NCI-H748 (cell line): Measurements from ENCODE around the gene CBY1.
A peak's percentile ranks its signal among the peaks of the same experiment; 100 is the strongest.

Experiments used
- DNase-seq: peaks from one replicate; lab custom pipeline; 2025; ENCODE audit not compliant: unreplicated experiment; lab: John Stamatoyannopoulos, UW

CBY1 gene

DNA sequence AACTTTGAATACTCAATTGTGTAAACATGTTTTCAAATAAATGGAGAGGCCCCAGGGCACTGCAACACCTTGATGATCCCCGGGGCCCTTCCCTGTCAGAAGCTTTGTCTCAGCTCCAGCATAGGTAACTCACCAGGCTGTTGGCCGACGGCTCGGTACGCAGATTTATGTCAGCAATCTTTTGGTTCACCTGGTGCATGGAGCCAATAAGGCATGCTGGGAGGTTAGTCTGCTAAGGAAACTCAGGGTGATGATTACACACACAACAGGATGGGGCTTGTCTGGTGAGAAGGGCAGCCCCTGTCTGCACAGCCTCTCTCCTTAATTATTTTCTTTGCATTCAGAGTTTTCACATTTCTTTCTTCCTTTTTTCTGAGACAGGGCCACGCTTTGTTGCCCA is 11.0 kb upstream of the CBY1 start:
- DNase-seq, result no peak

DNA sequence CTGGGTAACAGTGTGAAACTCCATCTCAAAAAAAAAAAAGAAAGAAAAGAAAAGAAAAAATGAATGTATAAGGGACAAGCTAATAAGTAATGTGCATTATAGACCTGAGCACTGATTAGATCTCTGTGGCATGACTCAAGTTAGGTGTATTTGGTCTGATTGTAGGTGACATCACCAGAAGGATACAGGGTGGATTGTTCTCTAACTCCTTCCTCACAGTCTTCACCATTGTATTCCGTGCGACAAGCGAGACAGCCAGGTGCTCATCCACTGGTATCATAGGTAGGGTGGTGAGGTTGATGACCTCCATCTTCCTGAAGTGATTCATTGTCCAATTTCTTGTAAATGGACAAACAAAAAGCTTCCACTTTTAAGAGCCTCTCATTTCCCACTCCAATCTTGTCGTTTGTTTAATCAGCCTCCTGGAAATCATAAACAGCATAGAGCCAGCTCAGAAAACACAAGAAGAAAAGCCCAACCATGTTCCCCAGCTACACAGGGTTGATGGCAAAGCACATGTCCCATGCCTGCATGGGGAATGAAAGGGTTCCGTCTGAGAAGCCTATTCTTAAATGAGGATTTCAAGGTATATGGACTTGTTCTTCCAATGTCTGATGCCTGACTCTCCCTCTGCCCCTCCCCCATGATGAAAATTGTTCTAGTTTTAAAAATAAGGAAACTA is 6.5 kb upstream of the CBY1 start:
- peak; percentile 17 for DNase-seq

DNA sequence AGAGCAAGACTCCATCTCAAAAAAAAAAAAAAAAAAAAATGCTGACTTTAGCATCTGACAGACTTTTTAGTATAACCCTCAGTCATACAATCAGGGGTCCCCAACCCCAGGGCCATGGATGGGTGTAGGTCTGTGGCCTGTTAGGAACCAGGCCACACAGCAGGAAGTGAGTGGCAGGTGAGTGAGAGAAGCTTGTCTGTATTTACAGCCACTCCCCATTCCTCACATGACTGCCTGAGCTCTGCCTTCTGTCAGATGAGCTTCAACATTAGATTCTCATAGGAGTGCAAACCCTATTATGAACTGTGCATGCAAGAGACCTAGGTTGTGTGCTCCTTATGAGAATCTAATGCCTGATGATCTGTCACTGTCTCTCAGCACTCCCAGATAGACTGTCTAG is 3.6 kb upstream of the CBY1 start:
- DNase-seq, result peak; percentile 1

DNA sequence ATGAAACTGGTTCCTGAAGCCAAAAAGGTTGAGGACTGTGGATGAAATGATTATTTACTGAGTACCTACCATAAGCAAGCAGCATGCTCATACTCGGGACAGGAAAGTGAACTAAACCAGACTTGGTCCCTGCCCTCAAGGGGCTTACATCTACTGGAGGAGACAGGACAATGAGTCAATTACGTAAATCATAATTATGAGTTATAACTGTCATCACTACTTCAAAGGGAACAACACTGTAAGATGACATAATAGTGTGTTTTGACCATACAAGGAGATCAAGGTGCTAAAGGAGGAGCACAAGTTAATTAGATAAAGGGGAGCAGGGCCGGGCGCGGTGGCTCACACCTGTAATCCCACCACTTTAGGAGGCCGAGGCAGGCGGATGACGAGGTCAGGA is 2.7 kb upstream of the CBY1 start:
- no peak for DNase-seq

DNA sequence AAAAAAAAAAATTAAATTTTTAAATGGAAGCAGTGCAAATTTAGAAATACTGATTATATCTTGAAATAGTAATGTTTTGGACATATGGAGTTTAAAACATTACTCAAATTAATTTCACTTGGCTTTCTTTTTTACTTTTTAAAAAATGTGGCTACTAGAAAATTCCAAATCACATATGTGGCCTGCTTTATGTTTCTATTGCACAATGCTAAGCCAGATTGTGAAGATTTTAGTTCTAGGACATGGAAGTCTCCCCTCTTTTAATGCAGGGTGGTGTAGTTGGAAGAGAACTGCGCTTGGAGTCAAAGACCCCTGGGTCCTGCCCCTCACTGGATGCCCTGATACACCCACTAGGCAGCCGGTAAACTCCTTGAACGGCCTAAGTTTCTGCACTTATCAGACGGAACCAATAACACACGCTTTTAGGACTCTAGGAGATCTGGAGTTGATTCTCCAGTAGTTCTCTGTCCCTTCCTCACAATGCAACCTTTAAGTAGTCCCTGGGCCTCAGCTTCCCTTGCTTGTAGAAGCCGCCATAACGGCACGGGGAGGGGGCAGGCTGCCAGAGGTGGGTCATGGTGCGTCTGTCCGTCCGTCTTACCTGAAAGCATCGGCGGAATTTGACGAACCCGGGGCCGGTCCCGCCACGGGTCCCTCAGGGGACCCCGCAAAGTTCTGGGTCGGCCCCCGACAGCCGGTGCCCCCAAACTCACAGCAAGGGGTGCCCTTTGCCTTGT is 751 bp upstream of the CBY1 start:
- DNase-seq, result peak; percentile 55

DNA sequence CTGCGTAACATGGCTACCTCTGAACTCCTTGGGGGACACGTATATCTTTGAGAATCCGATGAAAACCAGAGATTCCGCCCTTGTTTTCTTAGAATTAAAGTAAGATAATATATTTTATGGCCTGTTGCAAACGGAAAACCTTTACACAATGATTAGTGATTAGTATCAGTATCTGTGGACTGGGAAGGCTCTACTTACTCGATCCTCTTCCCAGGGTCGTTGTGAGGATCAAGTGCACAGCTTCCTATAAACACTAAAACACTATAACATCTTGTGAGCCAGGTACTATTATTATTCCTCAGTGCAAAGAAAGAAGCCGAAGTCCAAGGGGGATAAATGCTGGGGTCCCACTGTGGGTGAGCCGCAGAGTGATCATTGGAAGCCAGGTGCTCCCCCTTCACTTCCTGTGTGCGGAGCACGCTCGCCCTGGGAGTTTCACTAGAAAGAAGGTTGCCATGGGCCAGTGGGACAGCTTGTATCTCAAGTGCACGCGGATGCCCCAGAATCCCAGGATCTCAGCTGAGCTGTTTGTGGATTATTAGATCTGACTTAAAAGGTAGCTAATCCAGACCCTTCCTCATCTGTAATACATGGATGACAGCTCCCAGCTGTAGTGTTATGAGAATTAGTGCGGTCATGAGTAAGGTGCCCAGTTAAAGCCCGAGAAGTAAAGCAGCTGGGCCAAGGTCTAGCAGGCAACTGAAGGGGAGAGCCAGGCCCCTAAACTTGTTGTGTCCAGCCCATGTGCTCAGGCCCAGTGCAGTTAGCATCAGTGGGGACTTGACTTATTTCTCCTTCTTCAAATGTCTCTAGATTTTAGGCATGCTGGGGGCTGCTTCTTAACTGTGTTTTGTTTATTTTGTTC is 839 bp downstream of the CBY1 start:
- DNase-seq, result peak; percentile 23

DNA sequence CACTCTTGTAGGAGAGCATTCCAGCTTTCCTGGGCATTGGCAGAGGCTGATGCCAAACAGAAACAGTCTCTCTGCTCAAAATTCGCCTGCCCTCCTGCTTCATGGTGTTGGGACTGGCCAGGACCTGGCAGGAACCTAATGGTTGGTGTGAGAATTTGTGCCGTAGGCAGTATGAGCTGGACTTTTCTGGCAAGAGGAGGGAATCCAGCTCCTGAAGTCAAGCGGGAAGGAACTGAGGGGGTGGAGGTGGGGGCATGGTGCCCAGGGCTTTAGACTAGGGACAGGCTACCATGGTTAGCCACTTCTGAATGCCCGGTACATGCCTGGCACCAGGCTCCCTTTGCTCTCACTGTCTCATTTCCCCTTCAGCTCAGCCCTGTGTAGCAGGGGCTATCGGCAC is 18.4 kb downstream of the CBY1 start:
- DNase-seq, result no peak

DNA sequence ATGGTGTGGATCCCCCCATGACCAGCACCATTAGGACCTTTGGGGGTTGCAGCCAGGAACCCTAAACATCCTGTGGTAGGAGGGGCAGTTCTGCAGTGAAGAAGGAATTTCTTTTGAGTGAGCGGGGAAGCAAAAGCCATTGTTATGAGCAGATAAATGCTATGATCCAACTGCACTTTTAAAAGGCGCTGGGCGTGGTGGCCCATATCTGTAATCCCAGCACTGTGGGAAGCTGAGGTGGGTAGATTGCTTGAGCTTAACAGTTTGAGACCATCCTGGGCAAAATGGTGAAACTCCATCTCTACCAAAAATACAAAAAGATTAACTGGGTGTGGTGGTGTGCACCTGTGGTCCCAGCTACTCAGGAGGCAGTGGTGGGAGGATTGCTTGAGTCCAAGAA is 19.4 kb downstream of the CBY1 start:
- DNase-seq, result no peak

DNA sequence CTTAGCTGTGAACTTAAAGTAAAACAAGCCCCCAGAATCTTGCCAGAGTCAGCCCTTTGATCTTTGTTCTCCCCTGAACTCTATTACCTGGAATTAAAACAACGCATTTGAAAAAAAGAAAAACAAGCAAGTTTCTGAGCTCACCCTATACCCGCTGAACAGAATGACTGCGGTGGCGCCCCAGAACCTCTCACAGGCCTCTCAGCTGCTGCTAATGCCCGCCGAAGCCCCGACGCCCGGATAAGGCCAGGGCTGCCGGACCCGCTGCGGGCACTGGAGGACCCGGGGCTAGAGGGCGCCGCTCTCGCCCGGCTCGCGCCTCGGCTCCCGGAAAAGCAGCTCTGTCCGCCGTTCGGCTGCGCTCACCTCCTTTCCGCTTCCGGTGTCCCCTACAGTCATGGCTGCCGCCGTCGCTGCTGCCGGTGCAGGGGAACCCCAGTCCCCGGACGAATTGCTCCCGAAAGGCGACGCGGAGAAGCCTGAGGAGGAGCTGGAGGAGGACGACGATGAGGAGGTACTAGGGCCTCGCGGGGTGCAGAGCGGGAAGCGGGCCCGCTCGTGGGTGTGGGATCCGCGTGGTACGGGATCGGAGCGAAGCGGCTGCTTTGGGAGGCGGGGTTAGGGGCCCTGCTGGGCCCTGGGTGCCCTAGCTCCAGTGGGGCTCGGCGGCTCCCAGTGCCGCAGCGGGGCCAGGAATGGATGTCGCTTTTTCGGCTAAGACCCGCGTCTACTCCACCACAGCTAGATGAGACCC is 25.3 kb downstream of the CBY1 start, which contains the start of gene TOMM22:
TOMM22 (plus strand) TSS at position 376 of the 754 bp plus-strand sequence; CDS start at position 398, 22 bp downstream.
- DNase-seq, result peak; percentile 84

DNA sequence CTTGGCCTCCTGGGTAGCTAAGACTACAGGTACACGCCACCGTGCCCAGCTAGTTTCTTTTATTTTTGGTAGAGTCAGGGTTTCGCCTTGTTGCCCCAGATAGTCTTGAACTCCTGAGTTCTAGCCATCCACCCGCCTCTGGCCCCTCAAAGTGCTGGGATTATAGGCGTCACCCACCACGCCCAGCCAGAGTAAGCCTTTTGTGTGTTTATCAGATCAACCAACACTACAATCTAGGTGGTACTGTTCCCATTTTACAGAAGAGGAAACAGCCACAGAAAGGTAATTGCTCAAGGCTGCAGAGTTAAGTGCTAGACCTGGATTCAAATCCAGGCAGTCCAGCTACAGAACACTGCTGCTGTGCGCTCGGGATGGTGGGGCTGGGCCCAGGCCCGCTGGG is 28.5 kb downstream of the CBY1 start:
- DNase-seq, result no peak

DNA sequence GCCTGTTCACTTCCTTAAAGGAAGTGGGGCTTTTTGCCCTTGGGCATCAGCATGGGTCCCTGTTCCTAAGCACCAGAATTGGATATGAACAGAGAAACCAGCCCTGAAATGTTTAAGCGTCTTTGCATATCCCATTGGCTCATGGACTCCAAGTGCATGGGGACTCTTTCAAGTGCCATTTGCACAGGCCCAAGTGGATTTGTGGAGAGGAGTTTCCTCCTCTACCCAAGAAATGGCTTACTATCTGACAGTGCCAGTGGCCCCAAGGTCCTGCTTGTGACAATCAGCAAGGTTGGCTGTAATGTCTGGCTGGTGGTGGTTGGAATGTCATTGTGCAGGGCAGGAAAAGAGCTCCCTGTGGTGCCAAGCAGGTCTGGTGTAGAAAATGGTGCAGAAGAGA is 29.3 kb downstream of the CBY1 start:
- no peak for DNase-seq

DNA sequence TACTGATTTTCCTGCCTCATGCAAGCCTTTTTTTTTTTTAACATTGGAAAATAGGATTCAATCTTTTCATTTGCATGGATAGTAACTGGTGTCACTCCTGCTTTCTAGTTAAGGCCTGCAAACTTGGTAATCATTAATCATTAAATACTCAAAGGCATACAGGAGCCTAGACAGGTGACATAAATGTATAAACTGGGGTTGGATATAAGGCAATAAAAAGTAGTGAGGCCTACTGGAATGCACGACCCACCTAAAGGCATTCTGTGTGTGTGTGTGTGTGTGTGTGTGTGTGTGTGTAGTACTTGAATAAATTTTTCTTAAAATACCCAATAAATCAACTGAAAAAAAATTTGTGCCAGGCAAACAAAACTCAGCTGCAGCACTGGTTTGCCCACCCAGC is 33.2 kb downstream of the CBY1 start:
- no peak for DNase-seq

DNA sequence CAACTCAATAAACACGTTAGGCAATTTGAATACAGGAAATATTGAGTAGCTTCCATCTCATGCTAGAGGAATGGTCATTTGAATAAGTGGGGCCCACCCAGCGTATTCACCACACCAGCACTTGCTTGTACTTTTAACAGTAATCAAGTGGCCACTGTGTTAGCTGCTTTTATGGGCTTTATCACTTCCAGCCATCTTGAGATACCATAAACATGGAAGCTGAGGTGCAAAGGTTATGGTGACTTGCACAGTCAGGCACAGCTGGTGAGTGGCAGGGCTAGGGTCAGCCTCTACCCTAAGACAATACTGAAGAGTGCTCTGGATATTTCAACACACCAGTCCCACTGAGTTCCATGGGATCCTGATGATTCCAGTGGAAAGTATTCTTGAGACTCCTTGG is 37.6 kb downstream of the CBY1 start:
- no peak for DNase-seq

DNA sequence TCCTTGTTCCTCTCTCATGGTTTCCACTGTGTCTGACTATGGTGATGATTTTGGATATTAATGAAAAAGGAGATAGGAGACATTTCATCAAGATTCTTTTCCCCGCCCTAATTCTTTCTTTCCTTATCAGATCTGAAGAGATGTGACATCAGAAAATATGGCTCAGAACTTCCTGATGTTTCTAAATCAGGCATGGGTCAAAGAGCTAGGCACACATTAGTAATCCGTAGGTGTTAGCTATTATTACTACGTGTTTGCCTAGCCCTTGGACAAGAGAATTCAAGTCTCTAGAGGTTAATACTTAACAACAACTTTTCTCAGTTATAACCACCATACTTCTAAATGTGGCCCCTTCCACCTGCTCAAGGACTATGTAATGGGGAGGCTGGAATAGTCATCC is 38.5 kb downstream of the CBY1 start:
- DNase-seq, result no peak

DNA sequence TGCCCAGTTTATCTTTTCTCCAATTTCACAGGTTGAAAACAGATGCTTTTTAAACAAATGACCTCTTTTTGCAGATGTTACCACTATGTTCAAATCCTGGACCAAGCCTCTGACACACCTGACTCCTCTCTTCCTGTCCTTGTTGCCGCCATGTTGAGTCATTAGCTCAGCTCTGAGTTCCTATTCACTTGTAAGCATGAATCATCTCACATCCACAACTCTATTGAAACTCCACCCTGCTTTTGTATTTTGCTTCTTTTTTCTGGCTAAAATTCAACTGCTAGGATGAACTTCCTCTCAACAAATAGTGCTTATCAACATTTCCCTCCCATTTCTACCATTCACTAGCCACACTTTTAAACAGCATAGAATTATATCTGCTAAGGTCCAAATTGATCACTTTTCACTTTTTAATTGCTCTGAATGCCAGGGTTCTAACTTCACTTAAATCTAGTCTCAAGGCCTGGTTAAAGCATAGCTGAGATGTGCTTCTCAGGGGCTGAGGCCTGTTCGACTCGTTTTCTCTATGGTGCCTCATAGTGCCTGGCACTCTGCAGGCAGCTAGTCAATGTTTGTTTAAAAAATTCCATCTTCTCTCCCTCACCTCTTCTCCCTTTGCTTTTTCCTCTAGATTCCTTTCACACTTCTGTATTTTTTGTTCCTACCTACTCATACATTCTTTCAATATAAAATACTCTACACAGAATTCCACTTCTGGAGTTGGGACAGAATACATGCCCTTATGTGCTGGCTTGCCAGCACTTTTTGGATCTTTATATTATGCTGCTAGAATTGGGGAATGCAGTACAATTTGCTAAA is 40.4 kb downstream of the CBY1 start:
- DNase-seq, result no peak

DNA sequence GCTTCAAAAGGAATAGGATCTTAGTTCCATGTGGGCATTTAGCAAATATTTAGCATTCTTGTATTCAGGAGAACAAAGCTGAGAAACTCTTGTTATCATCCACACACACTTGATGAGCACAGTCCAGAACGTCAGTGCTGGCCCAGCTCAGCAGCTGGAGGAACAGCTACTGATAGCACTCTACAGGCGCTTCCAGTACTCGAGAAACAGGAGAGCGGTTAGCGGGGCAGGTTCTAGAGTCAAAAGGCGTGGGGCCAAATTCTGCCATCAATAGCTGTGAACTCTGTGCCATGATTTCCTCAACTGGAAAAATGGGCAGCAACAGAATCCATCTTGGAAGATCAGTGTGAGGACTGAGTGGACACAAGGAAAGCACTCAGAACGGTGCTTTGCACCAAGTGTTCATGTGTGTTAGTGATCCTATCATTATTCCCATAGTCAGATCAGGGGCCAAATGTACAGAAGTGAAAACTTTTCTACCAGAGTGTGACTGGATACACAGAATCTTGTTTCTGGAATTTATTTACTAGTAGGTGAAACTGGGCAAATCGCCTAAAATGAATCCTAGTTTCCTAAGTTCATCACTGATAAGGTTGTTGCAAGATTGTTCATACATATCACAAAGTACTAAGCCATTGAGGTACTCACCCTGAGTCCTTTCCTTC is 41.1 kb downstream of the CBY1 start:
- DNase-seq, result no peak

DNA sequence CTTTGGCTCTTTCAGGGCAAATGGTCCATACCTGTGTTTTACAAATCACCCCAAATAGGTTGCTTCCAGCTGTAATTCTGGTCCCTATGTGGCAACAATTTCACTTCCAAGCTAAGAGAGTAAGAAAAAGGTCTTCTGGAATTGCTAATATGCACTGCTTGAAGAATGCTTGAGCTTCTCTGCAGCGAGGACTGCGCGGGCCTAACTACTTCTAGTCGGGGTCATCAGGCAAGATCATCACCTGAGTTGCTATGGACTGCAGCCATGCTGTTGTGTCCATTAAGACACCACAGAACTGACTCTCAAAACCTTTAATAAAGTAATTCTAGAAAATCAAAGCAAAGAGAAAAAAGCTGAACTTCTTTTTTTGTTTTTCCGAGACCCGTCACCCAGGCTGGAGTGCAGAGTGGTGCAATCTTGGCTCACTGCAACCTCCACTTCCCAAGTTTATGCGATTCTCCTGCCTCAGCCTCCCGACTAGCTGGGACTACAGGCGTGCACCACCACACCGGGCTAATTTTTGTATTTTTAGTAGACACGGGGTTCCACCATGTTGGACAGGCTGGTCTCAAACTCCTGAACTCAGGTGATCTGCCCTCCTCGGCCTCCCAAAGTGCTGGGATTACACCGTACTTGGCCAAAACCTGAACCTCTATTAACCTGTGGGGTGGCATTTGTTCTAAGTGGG is 42.1 kb downstream of the CBY1 start:
- no peak for DNase-seq

DNA sequence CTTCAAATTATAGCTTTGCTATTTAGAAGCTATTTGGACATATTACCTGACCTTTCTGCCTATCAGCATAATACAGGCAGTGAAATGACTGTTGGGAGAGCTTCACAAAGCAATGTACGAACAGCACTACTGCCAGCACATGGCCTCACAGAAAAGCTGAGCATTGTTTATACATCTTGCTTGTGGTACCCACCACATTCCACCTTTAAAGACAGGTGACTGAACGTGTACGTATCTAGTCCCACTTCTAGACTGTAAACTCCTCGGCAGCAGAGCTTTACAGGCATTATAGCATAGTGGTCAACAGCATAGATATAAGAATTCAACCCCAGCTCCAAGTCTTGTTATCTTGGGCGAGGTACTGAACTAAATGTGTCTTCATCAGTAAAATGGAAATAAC is 42.7 kb downstream of the CBY1 start:
- DNase-seq, result no peak

DNA sequence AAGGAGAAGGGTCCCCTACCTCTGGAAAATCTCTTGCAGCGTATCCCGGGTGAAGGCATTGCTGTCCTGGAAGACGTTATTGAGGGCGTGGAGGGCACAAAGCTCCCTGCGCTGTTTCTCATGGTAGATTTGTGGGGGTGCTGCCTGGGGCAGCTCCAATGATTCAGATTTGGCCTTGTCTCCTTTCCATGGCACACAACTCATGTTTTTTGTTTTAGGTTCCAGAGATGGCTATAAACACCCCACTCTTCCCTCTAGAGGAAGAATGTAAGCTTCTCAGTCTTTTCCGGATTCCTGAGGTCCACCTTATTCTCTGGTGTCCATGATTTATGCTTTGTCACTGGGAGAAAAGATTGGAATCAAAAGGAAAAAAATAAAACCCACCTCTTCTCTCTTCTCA is 43.3 kb downstream of the CBY1 start:
- DNase-seq, result no peak
